ENCODE results near the gene UBASH3A.
"Not testable (repeated sequence)": the region's sequence is repeated elsewhere in the genome, so short reads cannot be mapped to it uniquely, and the experiment has no call there.

The UBASH3A gene

GRCh38 chr21:42468491-42469131, 64.9 kb downstream of the UBASH3A start:
- TF ChIP-seq EZH2 (IDR thresholded peaks at IDR 0.05; ENCODE audit: borderline replicate concordance, low read depth, low read length, severe bottlenecking) = no peak
- no peak for TF ChIP-seq CTCF (IDR thresholded peaks at IDR 0.05; ENCODE audit: borderline replicate concordance, extremely low read depth, low read length, poor library complexity, severe bottlenecking)
- DNase-seq (no peak), ATAC-seq (ENCODE audit: insufficient read depth, low read depth) (no peak)
- no peak overlapping the region for H3K4me3 ChIP-seq (ENCODE audit: low read depth in 1 of 2, low read length in 2 of 2)
- H3K27ac ChIP-seq (ENCODE audit: low read length) = no peak overlapping the region
- H3K79me2 ChIP-seq (ENCODE audit: insufficient read depth, low read length) = no peaks in the 10 kb centered on the region
- no peaks in the 10 kb centered on the region for H3K9me3 ChIP-seq (ENCODE audit: insufficient read depth, low read length, severe bottlenecking)
- no peak overlapping the region for H2AFZ ChIP-seq (ENCODE audit: low read depth, low read length)
- no peaks in the 10 kb centered on the region for H3K36me3 ChIP-seq (ENCODE audit: insufficient read depth, low read length)
- no peaks in the 10 kb centered on the region for H3K27me3 ChIP-seq (ENCODE audit: insufficient read depth, low read length, poor library complexity)
- H3K9ac ChIP-seq (ENCODE audit: low read depth, low read length) = no peak overlapping the region
- H3K4me2 ChIP-seq (ENCODE audit: insufficient read depth, low read length) = no peak overlapping the region
- peaks cover 24% of the 10 kb centered on the region for H3K4me1 ChIP-seq (ENCODE audit: insufficient read depth, low read length)
- no peaks in the 10 kb centered on the region for H4K20me1 ChIP-seq (ENCODE audit: insufficient read depth, low read length)

GRCh38 chr21:42469272-42469671, 65.6 kb downstream of the UBASH3A start:
- Histone ChIP-seq H3K27ac (ENCODE audit: low read length) (no peak overlapping the region), H3K27me3 (ENCODE audit: insufficient read depth, low read length, poor library complexity) (no peaks in the 10 kb centered on the region), H3K9ac (ENCODE audit: low read depth, low read length) (no peak overlapping the region), H3K36me3 (ENCODE audit: insufficient read depth, low read length) (no peaks in the 10 kb centered on the region), H3K79me2 (ENCODE audit: insufficient read depth, low read length) (no peaks in the 10 kb centered on the region), H3K9me3 (ENCODE audit: insufficient read depth, low read length, severe bottlenecking) (no peaks in the 10 kb centered on the region), H3K4me3 (ENCODE audit: low read depth in 1 of 2, low read length in 2 of 2) (no peak overlapping the region), H3K4me1 (ENCODE audit: insufficient read depth, low read length) (peaks cover 17% of the 10 kb centered on the region), H3K4me2 (ENCODE audit: insufficient read depth, low read length) (no peak overlapping the region), H4K20me1 (ENCODE audit: insufficient read depth, low read length) (no peaks in the 10 kb centered on the region), H2AFZ (ENCODE audit: low read depth, low read length) (no peak overlapping the region)
- TF ChIP-seq EZH2 (IDR thresholded peaks at IDR 0.05; ENCODE audit: borderline replicate concordance, low read depth, low read length, severe bottlenecking) (no peak), CTCF (IDR thresholded peaks at IDR 0.05; ENCODE audit: borderline replicate concordance, extremely low read depth, low read length, poor library complexity, severe bottlenecking) (no peak)
- ATAC-seq (ENCODE audit: insufficient read depth, low read depth) (no peak), DNase-seq (no peak)

GRCh38 chr21:42469726-42470125, 66.0 kb downstream of the UBASH3A start:
- peaks cover 12% of the 10 kb centered on the region for H3K4me1 ChIP-seq (ENCODE audit: insufficient read depth, low read length)
- not testable (repeated sequence) for H3K27ac ChIP-seq (ENCODE audit: low read length); H3K9me3 ChIP-seq (ENCODE audit: insufficient read depth, low read length, severe bottlenecking); H3K27me3 ChIP-seq (ENCODE audit: insufficient read depth, low read length, poor library complexity); H4K20me1 ChIP-seq (ENCODE audit: insufficient read depth, low read length); H3K79me2 ChIP-seq (ENCODE audit: insufficient read depth, low read length); H3K9ac ChIP-seq (ENCODE audit: low read depth, low read length); H2AFZ ChIP-seq (ENCODE audit: low read depth, low read length); H3K4me2 ChIP-seq (ENCODE audit: insufficient read depth, low read length); H3K36me3 ChIP-seq (ENCODE audit: insufficient read depth, low read length); H3K4me3 ChIP-seq (ENCODE audit: low read depth in 1 of 2, low read length in 2 of 2); DNase-seq; ATAC-seq (ENCODE audit: insufficient read depth, low read depth)

- no peaks in the 10 kb centered on the region for H4K20me1 ChIP-seq (ENCODE audit: insufficient read depth, low read length)
- no peak overlapping the region for H3K9ac ChIP-seq (ENCODE audit: low read depth, low read length)
- H3K79me2 ChIP-seq (ENCODE audit: insufficient read depth, low read length) = no peaks in the 10 kb centered on the region
- no peak overlapping the region for H3K4me3 ChIP-seq (ENCODE audit: low read depth in 1 of 2, low read length in 2 of 2)
- ATAC-seq (ENCODE audit: insufficient read depth, low read depth) (no peak), DNase-seq (no peak)
- no peaks in the 10 kb centered on the region for H3K36me3 ChIP-seq (ENCODE audit: insufficient read depth, low read length)
- H3K4me2 ChIP-seq (ENCODE audit: insufficient read depth, low read length) = no peak overlapping the region
- no peaks in the 10 kb centered on the region for H3K27me3 ChIP-seq (ENCODE audit: insufficient read depth, low read length, poor library complexity)
- no peak overlapping the region for H3K27ac ChIP-seq (ENCODE audit: low read length)
- no peak overlapping the region for H2AFZ ChIP-seq (ENCODE audit: low read depth, low read length)
- no peak for TF ChIP-seq CTCF (IDR thresholded peaks at IDR 0.05; ENCODE audit: borderline replicate concordance, extremely low read depth, low read length, poor library complexity, severe bottlenecking)
- TF ChIP-seq EZH2 (IDR thresholded peaks at IDR 0.05; ENCODE audit: borderline replicate concordance, low read depth, low read length, severe bottlenecking) = no peak
- no peaks in the 10 kb centered on the region for H3K4me1 ChIP-seq (ENCODE audit: insufficient read depth, low read length)
- H3K9me3 ChIP-seq (ENCODE audit: insufficient read depth, low read length, severe bottlenecking) = no peaks in the 10 kb centered on the region
Measured at GRCh38 chr21:42471206-42471605, 67.5 kb downstream of the UBASH3A start.
